Measurements from ENCODE around the gene EMILIN3. TPM values are rescaled to one million over a fixed set of nuclear protein-coding genes. Genes with fewer than 3 reads are reported as not detected.

EMILIN3 gene
- total RNA-seq, 1 donor from 2014 or later: not detected

GRCh38 chr20:41391587-41392001, 25.0 kb upstream of the EMILIN3 start:
- H3K9me3 Mint-ChIP-seq: no peaks in the 10 kb centered on the region
- intact Hi-C loops (cut with micrococcal nuclease): no loop called here
- ChIA-PET CTCF (no interaction called here), POLR2A (no interaction called here)
- H3K4me3 Mint-ChIP-seq: no peak overlapping the region
- TF ChIP-seq, protein P1, sequence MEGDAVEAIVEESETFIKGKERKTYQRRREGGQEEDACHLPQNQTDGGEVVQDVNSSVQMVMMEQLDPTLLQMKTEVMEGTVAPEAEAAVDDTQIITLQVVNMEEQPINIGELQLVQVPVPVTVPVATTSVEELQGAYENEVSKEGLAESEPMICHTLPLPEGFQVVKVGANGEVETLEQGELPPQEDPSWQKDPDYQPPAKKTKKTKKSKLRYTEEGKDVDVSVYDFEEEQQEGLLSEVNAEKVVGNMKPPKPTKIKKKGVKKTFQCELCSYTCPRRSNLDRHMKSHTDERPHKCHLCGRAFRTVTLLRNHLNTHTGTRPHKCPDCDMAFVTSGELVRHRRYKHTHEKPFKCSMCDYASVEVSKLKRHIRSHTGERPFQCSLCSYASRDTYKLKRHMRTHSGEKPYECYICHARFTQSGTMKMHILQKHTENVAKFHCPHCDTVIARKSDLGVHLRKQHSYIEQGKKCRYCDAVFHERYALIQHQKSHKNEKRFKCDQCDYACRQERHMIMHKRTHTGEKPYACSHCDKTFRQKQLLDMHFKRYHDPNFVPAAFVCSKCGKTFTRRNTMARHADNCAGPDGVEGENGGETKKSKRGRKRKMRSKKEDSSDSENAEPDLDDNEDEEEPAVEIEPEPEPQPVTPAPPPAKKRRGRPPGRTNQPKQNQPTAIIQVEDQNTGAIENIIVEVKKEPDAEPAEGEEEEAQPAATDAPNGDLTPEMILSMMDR (IDR thresholded peaks at IDR 0.05): no peak
- H3K4me1 Mint-ChIP-seq: no peaks in the 10 kb centered on the region
- DNase-seq (no peak), ATAC-seq (ENCODE audit: low read depth) (no peak)
- no peak overlapping the region for H3K27ac Mint-ChIP-seq
- peaks cover 2% of the 10 kb centered on the region for H3K27me3 Mint-ChIP-seq
- no peaks in the 10 kb centered on the region for H3K36me3 Mint-ChIP-seq (ENCODE audit: low read depth)

DNA sequence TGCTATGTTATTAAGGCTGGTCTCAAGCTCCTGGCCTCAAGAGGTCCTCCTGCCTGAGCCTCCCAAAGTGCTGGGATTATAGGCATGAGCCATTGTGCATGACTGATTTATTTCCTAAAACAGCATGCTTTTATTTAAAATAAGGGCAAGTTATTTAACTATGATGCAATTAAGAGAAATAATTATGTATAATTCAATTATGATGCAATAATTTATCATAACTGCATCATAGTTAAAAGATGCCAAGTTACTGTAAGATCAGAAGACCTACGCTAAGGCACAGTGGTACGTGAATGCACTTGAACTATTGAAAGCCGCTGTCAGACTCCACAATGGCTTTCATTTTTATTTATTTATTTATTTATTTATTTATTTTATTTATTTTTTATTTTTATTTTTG, 24.3 kb upstream of the EMILIN3 start:
- Mint-ChIP-seq H3K36me3 (ENCODE audit: low read depth) (no peaks in the 10 kb centered on the region), H3K4me1 (no peaks in the 10 kb centered on the region), H3K27ac (no peak overlapping the region), H3K4me3 (no peak overlapping the region), H3K27me3 (peaks cover 2% of the 10 kb centered on the region), H3K9me3 (no peaks in the 10 kb centered on the region)
- intact Hi-C loops (cut with micrococcal nuclease): no loop called here
- DNase-seq (no peak), ATAC-seq (ENCODE audit: low read depth) (no peak)
- ChIA-PET POLR2A (no interaction called here), CTCF (no interaction called here)
- TF ChIP-seq, protein P1 (IDR thresholded peaks at IDR 0.05): no peak

- Mint-ChIP-seq H3K4me3 (no peak overlapping the region), H3K4me1 (no peaks in the 10 kb centered on the region), H3K9me3 (no peaks in the 10 kb centered on the region), H3K27me3 (peaks cover 12% of the 10 kb centered on the region), H3K27ac (no peak overlapping the region), H3K36me3 (ENCODE audit: low read depth) (no peaks in the 10 kb centered on the region)
- ChIA-PET POLR2A (no interaction called here), CTCF (no interaction called here)
- ATAC-seq (ENCODE audit: low read depth) (no peak), DNase-seq (no peak)
- intact Hi-C loops (cut with micrococcal nuclease): no loop called here
- TF ChIP-seq, protein P1 (IDR thresholded peaks at IDR 0.05): no peak
Observed at GRCh38 chr20:41387444-41387851, 20.8 kb upstream of the EMILIN3 start.

- DNase-seq (no peak), ATAC-seq (ENCODE audit: low read depth) (no peak)
- Mint-ChIP-seq H3K27ac (no peak overlapping the region), H3K36me3 (ENCODE audit: low read depth) (no peaks in the 10 kb centered on the region), H3K27me3 (peaks cover 12% of the 10 kb centered on the region), H3K4me1 (no peaks in the 10 kb centered on the region), H3K9me3 (no peaks in the 10 kb centered on the region), H3K4me3 (no peak overlapping the region)
- ChIA-PET CTCF (no interaction called here), POLR2A (no interaction called here)
- TF ChIP-seq, protein P1 (IDR thresholded peaks at IDR 0.05): no peak
- intact Hi-C loops (cut with micrococcal nuclease): no loop called here
Observed at GRCh38 chr20:41386502-41387427, 20.1 kb upstream of the EMILIN3 start.

- CTCF ChIA-PET: no interaction called here
- no peaks in the 10 kb centered on the region for H3K9me3 Mint-ChIP-seq
Observed at GRCh38 chr20:41382791-41383305, 16.2 kb upstream of the EMILIN3 start.

More at GRCh38 chr20:41382791-41383305, 16.2 kb upstream of the EMILIN3 start:
- ATAC-seq (ENCODE audit: low read depth): no peak
- no peak overlapping the region for H3K4me3 Mint-ChIP-seq
- intact Hi-C loops (cut with micrococcal nuclease): no loop called here
- DNase-seq: no peak
- H3K4me1 Mint-ChIP-seq: no peaks in the 10 kb centered on the region
- peaks cover 14% of the 10 kb centered on the region for H3K27me3 Mint-ChIP-seq
- POLR2A ChIA-PET: no interaction called here
- H3K36me3 Mint-ChIP-seq (ENCODE audit: low read depth): no peaks in the 10 kb centered on the region
- TF ChIP-seq, protein P1 (IDR thresholded peaks at IDR 0.05): no peak
- no peak overlapping the region for H3K27ac Mint-ChIP-seq
